Measurements from ENCODE around the gene PCDHGA3.
"Not testable (repeated sequence)": the region's sequence is repeated elsewhere in the genome, so short reads cannot be mapped to it uniquely, and the experiment has no call there.

Gene PCDHGA3

GRCh38 chr5:141383345-141383744 is 39.7 kb downstream of the PCDHGA3 start:
- no peak for DNase-seq

DNA sequence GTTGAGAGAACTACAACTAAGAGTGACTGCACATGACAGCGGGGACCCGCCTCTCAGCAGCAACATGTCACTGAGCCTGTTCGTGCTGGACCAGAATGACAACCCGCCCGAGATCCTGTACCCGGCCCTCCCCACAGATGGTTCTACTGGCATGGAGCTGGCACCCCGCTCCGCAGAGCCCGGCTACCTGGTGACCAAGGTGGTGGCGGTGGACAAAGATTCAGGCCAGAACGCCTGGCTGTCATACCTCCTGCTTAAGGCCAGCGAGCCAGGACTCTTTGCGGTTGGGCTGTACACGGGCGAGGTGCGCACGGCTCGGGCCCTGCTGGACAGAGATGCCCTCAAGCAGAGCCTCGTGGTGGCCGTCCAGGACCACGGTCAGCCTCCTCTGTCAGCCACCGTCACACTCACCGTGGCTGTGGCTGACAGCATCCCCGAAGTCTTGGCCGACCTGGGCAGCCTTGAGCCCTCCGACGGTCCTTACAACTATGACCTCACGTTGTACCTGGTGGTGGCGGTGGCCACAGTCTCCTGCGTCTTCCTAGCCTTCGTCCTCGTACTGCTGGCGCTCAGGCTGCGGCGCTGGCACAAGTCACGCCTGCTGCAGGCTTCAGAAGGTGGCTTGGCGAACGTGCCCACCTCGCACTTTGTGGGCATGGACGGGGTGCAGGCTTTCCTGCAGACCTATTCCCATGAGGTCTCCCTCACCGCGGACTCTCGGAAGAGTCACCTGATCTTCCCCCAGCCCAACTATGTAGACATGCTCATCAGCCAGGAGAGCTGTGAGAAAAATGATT is 41.0 kb downstream of the PCDHGA3 start:
- no peak for DNase-seq

- not testable (repeated sequence) for DNase-seq
Observed at GRCh38 chr5:141387557-141388311, 44.1 kb downstream of the PCDHGA3 start, which contains the start of gene PCDHGB4. TSS of gene PCDHGB4 (plus strand) at chr5:141387698. CDS start at chr5:141387885, 187 bp downstream.

DNA sequence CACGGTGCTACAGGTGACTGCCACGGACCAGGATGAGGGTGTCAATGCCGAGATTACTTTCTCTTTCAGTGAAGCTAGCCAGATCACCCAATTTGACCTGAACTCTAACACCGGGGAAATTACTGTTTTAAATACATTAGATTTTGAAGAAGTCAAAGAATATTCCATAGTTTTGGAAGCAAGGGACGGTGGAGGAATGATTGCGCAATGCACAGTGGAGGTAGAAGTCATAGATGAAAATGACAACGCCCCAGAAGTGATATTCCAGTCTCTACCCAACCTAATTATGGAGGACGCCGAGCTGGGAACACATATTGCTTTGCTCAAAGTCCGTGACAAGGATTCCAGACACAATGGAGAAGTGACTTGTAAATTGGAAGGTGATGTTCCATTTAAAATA is 45.0 kb downstream of the PCDHGA3 start:
- no peak for DNase-seq

- no peak for DNase-seq
Observed at GRCh38 chr5:141389153-141390042, 45.8 kb downstream of the PCDHGA3 start.

DNA sequence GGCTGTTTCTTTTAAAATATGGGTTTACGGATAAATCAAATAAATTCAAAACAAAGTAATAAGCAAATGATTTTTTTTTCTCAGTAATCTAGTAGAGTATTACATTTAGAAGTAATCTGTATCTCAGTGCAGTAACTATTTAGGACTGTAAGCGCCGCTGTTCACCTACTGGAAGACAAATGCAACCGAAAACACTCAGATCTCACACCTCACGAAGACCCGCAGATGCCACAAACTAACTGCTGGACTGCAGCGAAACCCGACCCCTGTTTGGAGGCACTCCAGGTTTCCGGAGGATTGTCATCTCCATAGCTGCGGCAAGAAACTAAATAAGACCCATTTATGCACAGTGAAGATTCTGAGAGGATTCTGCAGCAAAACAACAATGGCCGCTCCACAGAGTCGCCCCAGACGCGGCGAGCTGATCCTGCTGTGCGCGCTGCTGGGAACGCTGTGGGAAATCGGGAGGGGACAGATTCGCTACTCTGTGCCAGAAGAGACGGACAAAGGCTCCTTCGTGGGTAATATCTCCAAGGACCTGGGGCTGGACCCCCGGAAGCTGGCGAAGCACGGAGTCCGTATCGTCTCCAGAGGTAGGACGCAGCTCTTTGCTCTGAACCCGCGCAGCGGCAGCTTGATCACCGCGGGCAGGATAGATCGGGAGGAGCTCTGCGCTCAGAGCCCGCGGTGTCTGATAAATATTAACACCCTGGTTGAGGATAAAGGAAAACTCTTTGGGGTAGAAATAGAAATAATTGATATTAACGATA is 49.0 kb downstream of the PCDHGA3 start, which contains the start of gene PCDHGA8:
PCDHGA8 (plus strand) TSS at position 205 of the 770 bp plus-strand sequence; CDS start at position 386, 181 bp downstream.
- no peak for DNase-seq

GRCh38 chr5:141393267-141393666 is 49.6 kb downstream of the PCDHGA3 start:
- no peak for DNase-seq

DNA sequence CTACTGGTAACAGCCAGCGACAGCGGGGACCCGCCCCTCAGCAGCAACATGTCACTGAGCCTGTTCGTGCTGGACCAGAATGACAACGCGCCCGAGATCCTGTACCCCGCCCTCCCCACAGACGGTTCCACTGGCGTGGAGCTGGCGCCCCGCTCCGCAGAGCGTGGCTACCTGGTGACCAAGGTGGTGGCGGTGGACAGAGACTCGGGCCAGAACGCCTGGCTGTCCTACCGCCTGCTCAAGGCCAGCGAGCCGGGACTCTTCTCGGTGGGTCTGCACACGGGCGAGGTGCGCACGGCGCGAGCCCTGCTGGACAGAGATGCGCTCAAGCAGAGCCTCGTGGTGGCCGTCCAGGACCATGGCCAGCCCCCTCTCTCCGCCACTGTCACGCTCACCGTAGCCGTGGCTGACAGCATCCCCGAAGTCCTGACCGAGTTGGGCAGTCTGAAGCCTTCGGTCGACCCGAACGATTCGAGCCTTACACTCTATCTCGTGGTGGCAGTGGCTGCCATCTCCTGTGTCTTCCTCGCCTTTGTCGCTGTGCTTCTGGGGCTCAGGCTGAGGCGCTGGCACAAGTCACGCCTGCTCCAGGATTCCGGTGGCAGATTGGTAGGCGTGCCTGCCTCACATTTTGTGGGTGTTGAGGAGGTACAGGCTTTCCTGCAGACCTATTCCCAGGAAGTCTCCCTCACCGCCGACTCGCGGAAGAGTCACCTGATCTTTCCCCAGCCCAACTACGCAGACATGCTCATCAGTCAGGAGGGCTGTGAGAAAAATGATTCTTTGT is 51.0 kb downstream of the PCDHGA3 start:
- DNase-seq, result not testable (repeated sequence)
